ENCODE data around the gene YDJC.

Gene YDJC

GRCh38 chr22:21663738-21664137 lies 33.9 kb upstream of the YDJC start:
- peaks cover 5% of the 10 kb centered on the region for H3K36me3 Mint-ChIP-seq (ENCODE audit: low read depth)
- peaks cover 32% of the 10 kb centered on the region for H3K4me1 Mint-ChIP-seq
- no peak for DNase-seq
- no peak for TF ChIP-seq CTCF (IDR thresholded peaks at IDR 0.05)
- H3K4me3 Mint-ChIP-seq, result peak overlapping the region; percentile 24
- H3K9me3 Mint-ChIP-seq, result no peaks in the 10 kb centered on the region
- H3K27ac Mint-ChIP-seq, result no peak overlapping the region
- H3K27me3 Mint-ChIP-seq (ENCODE audit: low read depth, poor library complexity), result peaks cover 8% of the 10 kb centered on the region

GRCh38 chr22:21661991-21662390 lies 32.2 kb upstream of the YDJC start:
- Mint-ChIP-seq H3K36me3 (ENCODE audit: low read depth) (no peaks in the 10 kb centered on the region), H3K4me3 (no peak overlapping the region), H3K9me3 (no peaks in the 10 kb centered on the region)

GRCh38 chr22:21660904-21661303 lies 31.1 kb upstream of the YDJC start:
- no peak for TF ChIP-seq CTCF (IDR thresholded peaks at IDR 0.05)
- H3K36me3 Mint-ChIP-seq (ENCODE audit: low read depth), result no peaks in the 10 kb centered on the region
- H3K27ac Mint-ChIP-seq, result no peak overlapping the region
- peaks cover 10% of the 10 kb centered on the region for H3K27me3 Mint-ChIP-seq (ENCODE audit: low read depth, poor library complexity)
- H3K4me3 Mint-ChIP-seq, result no peak overlapping the region
- H3K4me1 Mint-ChIP-seq, result peaks cover 39% of the 10 kb centered on the region
- no peak for DNase-seq
- no peaks in the 10 kb centered on the region for H3K9me3 Mint-ChIP-seq

More at GRCh38 chr22:21661991-21662390, 32.2 kb upstream of the YDJC start:
- no peak for TF ChIP-seq CTCF (IDR thresholded peaks at IDR 0.05)
- Mint-ChIP-seq H3K27ac (no peak overlapping the region), H3K4me1 (peaks cover 33% of the 10 kb centered on the region), H3K27me3 (ENCODE audit: low read depth, poor library complexity) (peaks cover 8% of the 10 kb centered on the region)
- no peak for DNase-seq

- no peak for DNase-seq
- Mint-ChIP-seq H3K4me3 (no peak overlapping the region), H3K36me3 (ENCODE audit: low read depth) (no peaks in the 10 kb centered on the region), H3K9me3 (no peaks in the 10 kb centered on the region), H3K27me3 (ENCODE audit: low read depth, poor library complexity) (peaks cover 10% of the 10 kb centered on the region), H3K27ac (no peak overlapping the region), H3K4me1 (peaks cover 33% of the 10 kb centered on the region)
- no peak for TF ChIP-seq CTCF (IDR thresholded peaks at IDR 0.05)
Observed at GRCh38 chr22:21659864-21660525, 30.2 kb upstream of the YDJC start.

- Mint-ChIP-seq H3K27me3 (ENCODE audit: low read depth, poor library complexity) (peaks cover 6% of the 10 kb centered on the region), H3K4me3 (peak overlapping the region; percentile 84), H3K4me1 (peaks cover 44% of the 10 kb centered on the region), H3K27ac (peak overlapping the region; percentile 97), H3K9me3 (no peaks in the 10 kb centered on the region), H3K36me3 (ENCODE audit: low read depth) (peaks cover 9% of the 10 kb centered on the region)
- peak; percentile 91 for DNase-seq
- TF ChIP-seq CTCF (IDR thresholded peaks at IDR 0.05), result no peak
Observed at GRCh38 chr22:21657360-21658032, 27.7 kb upstream of the YDJC start.

- H3K27ac Mint-ChIP-seq, result peak overlapping the region; percentile 97
- H3K36me3 Mint-ChIP-seq (ENCODE audit: low read depth), result peaks cover 9% of the 10 kb centered on the region
- no peaks in the 10 kb centered on the region for H3K9me3 Mint-ChIP-seq
Observed at GRCh38 chr22:21657020-21657359, 27.2 kb upstream of the YDJC start.

More at GRCh38 chr22:21657020-21657359, 27.2 kb upstream of the YDJC start:
- Mint-ChIP-seq H3K4me1 (peaks cover 44% of the 10 kb centered on the region), H3K4me3 (peak overlapping the region; percentile 67), H3K27me3 (ENCODE audit: low read depth, poor library complexity) (peaks cover 5% of the 10 kb centered on the region)
- DNase-seq, result no peak
- no peak for TF ChIP-seq CTCF (IDR thresholded peaks at IDR 0.05)

Data from nephron progenitor cell (in vitro differentiated cells).